ENCODE measurements around the gene CCT8.

The CCT8 gene

GRCh38 chr21:29052224-29052623 is 21.2 kb downstream of the CCT8 start:
- Histone ChIP-seq H3F3A (ENCODE audit: low read depth) (peaks cover 5% of the 10 kb centered on the region; the same call in 1 of the 2 replicates), H3K9me2 (replicated peaks; ENCODE audit: low read depth, low read length) (no peaks in the 10 kb centered on the region), H2AFZ (ENCODE audit: low read length) (no peak overlapping the region), H3K4me2 (ENCODE audit: low read depth, low read length, poor library complexity, severe bottlenecking) (no peak overlapping the region), H3K4me1 (ENCODE audit: insufficient read depth, low read length, poor library complexity, severe bottlenecking) (peaks cover 7% of the 10 kb centered on the region), H3K27me3 (ENCODE audit: insufficient read depth, low read length, poor library complexity, severe bottlenecking) (no peaks in the 10 kb centered on the region), H3K4me3 (ENCODE audit: low read length, poor library complexity, severe bottlenecking) (no peak overlapping the region), H3K79me2 (ENCODE audit: insufficient read depth, low read length) (no peaks in the 10 kb centered on the region), H3K36me3 (ENCODE audit: insufficient read depth, low read length) (peaks cover 76% of the 10 kb centered on the region), H3K9ac (ENCODE audit: low read depth, low read length, poor library complexity, severe bottlenecking) (no peak overlapping the region), H3K9me3 (ENCODE audit: insufficient read depth, low read depth, low read length) (no peaks in the 10 kb centered on the region; the same call in 1 of the 2 replicates), H4K20me1 (ENCODE audit: insufficient read depth, low read length, poor library complexity, severe bottlenecking) (no peaks in the 10 kb centered on the region)
- TF ChIP-seq EZH2phosphoT487 (IDR thresholded peaks at IDR 0.05; ENCODE audit: borderline replicate concordance) (no peak), CTCF (conservative IDR thresholded peaks at IDR 0.05; ENCODE audit: low read length) (no peak)

- no peak for TF ChIP-seq EZH2phosphoT487 (IDR thresholded peaks at IDR 0.05; ENCODE audit: borderline replicate concordance)
- TF ChIP-seq CTCF (conservative IDR thresholded peaks at IDR 0.05; ENCODE audit: low read length), result no peak
- Histone ChIP-seq H3K4me3 (ENCODE audit: low read length, poor library complexity, severe bottlenecking) (no peak overlapping the region), H3K4me2 (ENCODE audit: low read depth, low read length, poor library complexity, severe bottlenecking) (no peak overlapping the region), H2AFZ (ENCODE audit: low read length) (no peak overlapping the region), H3K79me2 (ENCODE audit: insufficient read depth, low read length) (0 out of 2 replicates have a peak, but pooled peaks cover 5% of the 10 kb centered on the region), H3F3A (ENCODE audit: low read depth) (no peaks in the 10 kb centered on the region), H3K9me3 (ENCODE audit: insufficient read depth, low read depth, low read length) (no peaks in the 10 kb centered on the region), H3K4me1 (ENCODE audit: insufficient read depth, low read length, poor library complexity, severe bottlenecking) (no peaks in the 10 kb centered on the region), H4K20me1 (ENCODE audit: insufficient read depth, low read length, poor library complexity, severe bottlenecking) (no peaks in the 10 kb centered on the region), H3K9ac (ENCODE audit: low read depth, low read length, poor library complexity, severe bottlenecking) (no peak overlapping the region), H3K9me2 (replicated peaks; ENCODE audit: low read depth, low read length) (no peaks in the 10 kb centered on the region), H3K27me3 (ENCODE audit: insufficient read depth, low read length, poor library complexity, severe bottlenecking) (no peaks in the 10 kb centered on the region), H3K36me3 (ENCODE audit: insufficient read depth, low read length) (peaks cover 68% of the 10 kb centered on the region; the same call in 1 of the 2 replicates)
These were observed 38.8 kb downstream of the CCT8 start for GRCh38 chr21:29034678-29035077.

- H3K27me3 ChIP-seq (ENCODE audit: insufficient read depth, low read length, poor library complexity, severe bottlenecking), result no peaks in the 10 kb centered on the region
- peaks cover 62% of the 10 kb centered on the region; the same call in 1 of the 2 replicates for H3K36me3 ChIP-seq (ENCODE audit: insufficient read depth, low read length)
- no peak overlapping the region for H3K4me3 ChIP-seq (ENCODE audit: low read length, poor library complexity, severe bottlenecking)
These were observed 39.6 kb downstream of the CCT8 start for GRCh38 chr21:29033871-29034270.

More at GRCh38 chr21:29033871-29034270, 39.6 kb downstream of the CCT8 start:
- no peak overlapping the region for H3K9ac ChIP-seq (ENCODE audit: low read depth, low read length, poor library complexity, severe bottlenecking)
- H4K20me1 ChIP-seq (ENCODE audit: insufficient read depth, low read length, poor library complexity, severe bottlenecking), result no peaks in the 10 kb centered on the region
- H2AFZ ChIP-seq (ENCODE audit: low read length), result no peak overlapping the region
- H3F3A ChIP-seq (ENCODE audit: low read depth), result no peaks in the 10 kb centered on the region
- H3K9me2 ChIP-seq (replicated peaks; ENCODE audit: low read depth, low read length), result no peaks in the 10 kb centered on the region
- TF ChIP-seq EZH2phosphoT487 (IDR thresholded peaks at IDR 0.05; ENCODE audit: borderline replicate concordance) (no peak), CTCF (conservative IDR thresholded peaks at IDR 0.05; ENCODE audit: low read length) (no peak)
- H3K4me1 ChIP-seq (ENCODE audit: insufficient read depth, low read length, poor library complexity, severe bottlenecking), result no peaks in the 10 kb centered on the region
- 0 out of 2 replicates have a peak, but pooled peaks cover 5% of the 10 kb centered on the region for H3K79me2 ChIP-seq (ENCODE audit: insufficient read depth, low read length)
- H3K9me3 ChIP-seq (ENCODE audit: insufficient read depth, low read depth, low read length), result no peaks in the 10 kb centered on the region
- no peak overlapping the region for H3K4me2 ChIP-seq (ENCODE audit: low read depth, low read length, poor library complexity, severe bottlenecking)

All from Loucy (cell line).